Stimulated activated CD8-positive, alpha-beta memory T cell treated with anti-CD3 and anti-CD28 coated beads, Interleukin-12 subunit alpha, Interleukin-12 subunit beta, amount 100 ng/mL, for 4 hours (primary cell): ENCODE data around the gene MYZAP.

Source experiments
- DNase-seq: peaks from one replicate; pipeline ENCODE4 v3.0.0-alpha.2; 2020; ENCODE audit warnings: low read depth

Gene MYZAP

GRCh38 chr15:57698991-57699390 lies 107.3 kb downstream of the MYZAP start:
- DNase-seq: no peak

- DNase-seq: no peak
These were observed 111.7 kb downstream of the MYZAP start for GRCh38 chr15:57703387-57703786.

GRCh38 chr15:57704441-57704840 lies 112.7 kb downstream of the MYZAP start:
- DNase-seq: no peak

GRCh38 chr15:57705746-57706404 lies 114.2 kb downstream of the MYZAP start:
- no peak for DNase-seq

GRCh38 chr15:57706405-57707209 lies 114.9 kb downstream of the MYZAP start, which contains the start of gene POLR2M:
TSS of gene POLR2M (plus strand) at chr15:57706714. CDS start at chr15:57706843, 129 bp downstream.
- DNase-seq: peak; percentile 81

GRCh38 chr15:57708047-57708446 lies 116.3 kb downstream of the MYZAP start:
- DNase-seq: no peak

- no peak for DNase-seq
These were observed 126.6 kb downstream of the MYZAP start for GRCh38 chr15:57718309-57718708.

GRCh38 chr15:57720867-57721266 lies 129.2 kb downstream of the MYZAP start:
- no peak for DNase-seq

GRCh38 chr15:57726411-57726810 lies 134.7 kb downstream of the MYZAP start:
- no peak for DNase-seq

GRCh38 chr15:57727031-57727430 lies 135.3 kb downstream of the MYZAP start:
- DNase-seq: no peak

- no peak for DNase-seq
These were observed 136.7 kb downstream of the MYZAP start for GRCh38 chr15:57728436-57728835.

- DNase-seq: no peak
These were observed 139.2 kb downstream of the MYZAP start for GRCh38 chr15:57730876-57731275.

- no peak for DNase-seq
These were observed 139.9 kb downstream of the MYZAP start for GRCh38 chr15:57731530-57732103.

- DNase-seq: no peak
These were observed 141.0 kb downstream of the MYZAP start for GRCh38 chr15:57732526-57733331.

- no peak for DNase-seq
These were observed 143.2 kb downstream of the MYZAP start for GRCh38 chr15:57734860-57735259.
